Neural cell (in vitro differentiated cells): ENCODE results near the gene PLA2G4E. TPM values are rescaled to one million over a fixed set of nuclear protein-coding genes. Genes with fewer than 3 reads are reported as not detected.

Experiments used
- H2AFZ ChIP-seq: fragments of 200-600, 300-800 bp; sonication (generic), shearing (Covaris generic); 2 replicates; pipeline ENCODE4 v1.6.0; 2014; ENCODE audit warnings: low read depth, mild to moderate bottlenecking, antibody characterized with exemption, low read length, moderate library complexity
- H3F3A ChIP-seq: fragments of 200-600 bp; shearing (Covaris generic); 2 replicates; pipeline ENCODE4 v1.6.1; 2016; ENCODE audit warnings: mild to moderate bottlenecking, moderate library complexity, mixed read lengths, antibody characterized with exemption, low read length; ENCODE audit not compliant: insufficient read depth, poor library complexity, severe bottlenecking
- H3K27ac ChIP-seq: fragments of 200-600, 300-800 bp; sonication (generic), shearing (Covaris generic); 2 replicates; pipeline ENCODE4 v1.5.1; 2014; ENCODE audit warnings: mild to moderate bottlenecking, low read length, moderate library complexity
- H3K27me3 ChIP-seq: fragments of 300-800, 200-600 bp; sonication (generic), shearing (Covaris generic); 2 replicates; pipeline ENCODE4 v1.6.0; 2014; ENCODE audit warnings: mild to moderate bottlenecking, low read depth, low read length, moderate library complexity; ENCODE audit not compliant: insufficient read depth
- H3K36me3 ChIP-seq: fragments of 300-800, 200-600 bp; sonication (generic), shearing (Covaris generic); 2 replicates; pipeline ENCODE4 v1.5.1; 2014; ENCODE audit warnings: mild to moderate bottlenecking, antibody characterized with exemption, low read length, moderate library complexity; ENCODE audit not compliant: insufficient read depth
- H3K4me2 ChIP-seq: fragments of 300-800, 200-600 bp; sonication (generic), shearing (Covaris generic); 2 replicates; pipeline ENCODE4 v1.6.0; 2014; ENCODE audit warnings: mild to moderate bottlenecking, low read length
- H3K4me3 ChIP-seq: fragments of 300-800, 200-600 bp; sonication (generic), shearing (Covaris generic); 2 replicates; pipeline ENCODE4 v1.5.1; 2014; ENCODE audit warnings: mild to moderate bottlenecking, low read length, moderate library complexity
- H3K79me2 ChIP-seq: fragments of 200-600 bp; shearing (Covaris generic); replicated peaks from 2 replicates; pipeline ENCODE4 v1.6.0; 2014; ENCODE audit warnings: mild to moderate bottlenecking, low read length, moderate library complexity; ENCODE audit not compliant: insufficient read depth
- H3K9ac ChIP-seq: fragments of 300-800, 200-600 bp; sonication (generic), shearing (Covaris generic); 2 replicates; pipeline ENCODE4 v1.6.1; 2016; ENCODE audit warnings: mild to moderate bottlenecking, low read length, mixed read lengths
- H3K9me2 ChIP-seq: fragments of 200-600 bp; shearing (Covaris generic); 2 replicates; pipeline ENCODE4 v1.6.1; 2016; ENCODE audit warnings: mild to moderate bottlenecking, low read length, mixed read lengths; ENCODE audit not compliant: insufficient read depth
- H3K9me3 ChIP-seq: fragments of 200-600, 300-800 bp; sonication (generic), shearing (Covaris generic); 2 replicates; pipeline ENCODE4 v1.6.1; 2016; ENCODE audit warnings: mild to moderate bottlenecking, mixed run types, low read length, moderate library complexity, mixed read lengths
- H4K20me1 ChIP-seq: fragments of 200-600 bp; shearing (Covaris generic); 2 replicates; pipeline ENCODE4 v1.6.1; 2016; ENCODE audit warnings: mild to moderate bottlenecking, mixed run types; ENCODE audit not compliant: insufficient read depth
- EP300 ChIP-seq: fragments of 450-650 bp; conservative IDR thresholded peaks from 2 replicates; pipeline ENCODE4 v1.6.1; 2014; ENCODE audit warnings: antibody characterized with exemption, mild to moderate bottlenecking, moderate library complexity; ENCODE audit not compliant: poor library complexity, severe bottlenecking
- EZH2 ChIP-seq: fragments of 200-600, 300-800 bp; shearing (Covaris generic), sonication (generic); IDR thresholded peaks from 2 replicates; pipeline ENCODE4 v1.6.1; 2014; ENCODE audit warnings: antibody characterized with exemption, low read length, borderline replicate concordance, mild to moderate bottlenecking; ENCODE audit not compliant: insufficient read depth, poor library complexity, severe bottlenecking
- MXI1 ChIP-seq: fragments of 450-650 bp; conservative IDR thresholded peaks from 2 replicates; pipeline ENCODE4 v1.6.1; 2014; ENCODE audit warnings: antibody characterized with exemption, mild to moderate bottlenecking; ENCODE audit not compliant: poor library complexity, severe bottlenecking
- POLR2AphosphoS5 ChIP-seq: IDR thresholded peaks from 2 replicates; pipeline ENCODE4 v1.6.1; 2012
- RAD21 ChIP-seq: fragments of 450-650 bp; conservative IDR thresholded peaks from 2 replicates; pipeline ENCODE4 v1.6.1; 2014; ENCODE audit warnings: antibody characterized with exemption, mild to moderate bottlenecking, moderate library complexity
- REST ChIP-seq: IDR thresholded peaks from 2 replicates; pipeline ENCODE4 v1.6.1; 2012; ENCODE audit warnings: borderline replicate concordance
- SMC3 ChIP-seq: fragments of 450-650 bp; conservative IDR thresholded peaks from 2 replicates; pipeline ENCODE4 v1.6.1; 2014; ENCODE audit warnings: antibody characterized with exemption, mild to moderate bottlenecking, moderate library complexity; ENCODE audit not compliant: poor library complexity
- TAF1 ChIP-seq: IDR thresholded peaks from 2 replicates; pipeline ENCODE4 v1.6.1; 2012; ENCODE audit warnings: low read depth
- polyA plus RNA-seq: library from polyadenylated mRNA; depleted of rRNA; stranded (reverse); fragments of >200 nt; gene quantifications from 2 replicates; pipeline ENCODE4 v1.2.3, GENCODE V29; 2014
- TF ChIP-seq, protein P1 (sequence below): fragments of 450-650 bp; IDR thresholded peaks from 2 replicates; pipeline ENCODE4 v1.5.1; 2014; ENCODE audit warnings: antibody characterized with exemption, mild to moderate bottlenecking, moderate library complexity; ENCODE audit not compliant: poor library complexity, severe bottlenecking

The PLA2G4E gene
- polyA plus RNA-seq, 1 donor from 2014 or later, result not detected

DNA sequence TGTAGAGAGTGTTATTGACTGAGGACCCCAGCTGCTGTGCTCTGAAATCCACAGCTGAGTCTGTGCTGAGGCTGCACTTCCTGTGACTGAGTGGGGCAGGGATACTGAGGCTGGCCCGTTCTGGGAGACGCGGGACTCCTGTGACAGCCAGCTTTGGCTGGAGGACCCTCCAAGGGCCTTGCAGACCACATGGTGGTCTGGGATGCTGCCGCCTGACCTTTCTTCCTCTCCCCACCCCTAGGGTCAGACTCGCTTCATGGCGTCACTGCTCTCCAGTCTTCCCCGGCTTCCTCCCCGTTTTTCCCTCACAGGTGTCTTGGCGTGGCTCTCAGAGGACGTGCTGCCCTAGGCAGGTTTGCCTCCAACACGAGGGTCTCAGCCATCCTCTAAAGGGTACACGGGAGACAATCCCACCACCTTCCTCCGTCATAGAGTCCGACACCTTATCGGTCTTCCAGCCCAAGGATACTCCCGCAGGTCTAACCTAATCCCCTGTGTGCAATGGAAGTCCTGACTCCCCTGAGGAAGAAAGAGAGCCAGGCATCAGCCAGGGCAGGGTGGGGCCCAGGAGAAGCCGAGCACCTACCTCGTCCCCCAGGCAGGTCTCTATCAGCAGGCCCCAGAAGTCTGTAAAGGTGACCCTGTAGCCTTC is 28.6 kb downstream of the PLA2G4E start:
- H3K9ac ChIP-seq, result no peak overlapping the region
- no peaks in the 10 kb centered on the region for H3F3A ChIP-seq
- H3K9me3 ChIP-seq, result no peaks in the 10 kb centered on the region
- H3K36me3 ChIP-seq, result no peaks in the 10 kb centered on the region
- H2AFZ ChIP-seq, result no peak overlapping the region
- no peak overlapping the region for H3K4me3 ChIP-seq
- H3K79me2 ChIP-seq, result no peaks in the 10 kb centered on the region
- H3K4me2 ChIP-seq, result no peak overlapping the region
- no peak overlapping the region for H3K27ac ChIP-seq
- H4K20me1 ChIP-seq, result no peaks in the 10 kb centered on the region
- H3K27me3 ChIP-seq, result no peaks in the 10 kb centered on the region
- TF ChIP-seq REST (no peak), SMC3 (no peak), POLR2AphosphoS5 (no peak), EZH2 (no peak), EP300 (no peak), TAF1 (no peak), RAD21 (no peak), MXI1 (no peak)
- TF ChIP-seq, protein P1, sequence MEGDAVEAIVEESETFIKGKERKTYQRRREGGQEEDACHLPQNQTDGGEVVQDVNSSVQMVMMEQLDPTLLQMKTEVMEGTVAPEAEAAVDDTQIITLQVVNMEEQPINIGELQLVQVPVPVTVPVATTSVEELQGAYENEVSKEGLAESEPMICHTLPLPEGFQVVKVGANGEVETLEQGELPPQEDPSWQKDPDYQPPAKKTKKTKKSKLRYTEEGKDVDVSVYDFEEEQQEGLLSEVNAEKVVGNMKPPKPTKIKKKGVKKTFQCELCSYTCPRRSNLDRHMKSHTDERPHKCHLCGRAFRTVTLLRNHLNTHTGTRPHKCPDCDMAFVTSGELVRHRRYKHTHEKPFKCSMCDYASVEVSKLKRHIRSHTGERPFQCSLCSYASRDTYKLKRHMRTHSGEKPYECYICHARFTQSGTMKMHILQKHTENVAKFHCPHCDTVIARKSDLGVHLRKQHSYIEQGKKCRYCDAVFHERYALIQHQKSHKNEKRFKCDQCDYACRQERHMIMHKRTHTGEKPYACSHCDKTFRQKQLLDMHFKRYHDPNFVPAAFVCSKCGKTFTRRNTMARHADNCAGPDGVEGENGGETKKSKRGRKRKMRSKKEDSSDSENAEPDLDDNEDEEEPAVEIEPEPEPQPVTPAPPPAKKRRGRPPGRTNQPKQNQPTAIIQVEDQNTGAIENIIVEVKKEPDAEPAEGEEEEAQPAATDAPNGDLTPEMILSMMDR, result no peak
- H3K9me2 ChIP-seq, result no peaks in the 10 kb centered on the region

- TF ChIP-seq EP300 (no peak), EZH2 (no peak), REST (no peak), TAF1 (no peak), SMC3 (no peak), POLR2AphosphoS5 (no peak), RAD21 (no peak)
- TF ChIP-seq, protein P1, result no peak
- Histone ChIP-seq H3F3A (no peaks in the 10 kb centered on the region), H3K79me2 (no peaks in the 10 kb centered on the region), H3K36me3 (no peaks in the 10 kb centered on the region), H3K4me2 (no peak overlapping the region), H3K27ac (no peak overlapping the region), H3K9me2 (no peaks in the 10 kb centered on the region), H3K27me3 (no peaks in the 10 kb centered on the region), H3K9me3 (no peaks in the 10 kb centered on the region), H2AFZ (no peak overlapping the region), H4K20me1 (no peaks in the 10 kb centered on the region), H3K4me3 (no peak overlapping the region), H3K9ac (no peak overlapping the region)
These were observed 30.2 kb downstream of the PLA2G4E start for GRCh38 chr15:41990691-41991090.
